H9 (cell line): ENCODE results near the gene TSPAN2. TPM values are rescaled to one million over a fixed set of nuclear protein-coding genes. Genes with fewer than 3 reads are reported as not detected.

ENCODE experiments used
- DNase-seq: peaks from one replicate; pipeline ENCODE4 v3.0.0-alpha.2; 2017
- H2AFZ ChIP-seq: one replicate; pipeline ENCODE4 v1.6.1; 2013; ENCODE audit warnings: mild to moderate bottlenecking, low read length, control low read depth, moderate library complexity
- H2AK5ac ChIP-seq: 2 replicates; pipeline ENCODE4 v1.6.1; 2013; ENCODE audit warnings: low read length, control low read depth, mixed read lengths; ENCODE audit not compliant: insufficient read length
- H2BK120ac ChIP-seq: one replicate; pipeline ENCODE4 v1.6.1; 2013; ENCODE audit warnings: low read depth, mild to moderate bottlenecking, low read length, control low read depth, inconsistent platforms; ENCODE audit not compliant: poor library complexity, severe bottlenecking
- H2BK12ac ChIP-seq: 2 replicates; pipeline ENCODE4 v1.6.1; 2013; ENCODE audit warnings: low read length, control low read depth, mixed read lengths, low read depth; ENCODE audit not compliant: insufficient read length
- H2BK15ac ChIP-seq: 2 replicates; pipeline ENCODE4 v1.6.1; 2013; ENCODE audit warnings: low read depth, low read length, control low read depth
- H2BK20ac ChIP-seq: one replicate; pipeline ENCODE4 v1.6.1; 2013; ENCODE audit warnings: low read depth, mild to moderate bottlenecking, low read length, control low read depth, inconsistent platforms; ENCODE audit not compliant: poor library complexity, severe bottlenecking
- H2BK5ac ChIP-seq: 2 replicates; pipeline ENCODE4 v1.6.1; 2013; ENCODE audit warnings: low read length, control low read depth, mixed read lengths; ENCODE audit not compliant: insufficient read length
- H3K14ac ChIP-seq: 2 replicates; pipeline ENCODE4 v1.6.1; 2013; ENCODE audit warnings: low read length, control low read depth; ENCODE audit not compliant: insufficient read depth
- H3K18ac ChIP-seq: 2 replicates; pipeline ENCODE4 v1.6.1; 2013; ENCODE audit warnings: low read depth, mild to moderate bottlenecking, mixed read lengths, low read length, control low read depth; ENCODE audit not compliant: insufficient read length
- H3K23ac ChIP-seq: 2 replicates; pipeline ENCODE4 v1.6.1; 2013; ENCODE audit warnings: low read length, control low read depth, mixed read lengths, low read depth; ENCODE audit not compliant: insufficient read length
- H3K23me2 ChIP-seq: 2 replicates; pipeline ENCODE4 v1.6.1; 2013; ENCODE audit warnings: low read depth, mild to moderate bottlenecking, mixed read lengths, low read length, control low read depth; ENCODE audit not compliant: insufficient read length, poor library complexity, severe bottlenecking
- H3K27ac ChIP-seq: 2 replicates; pipeline ENCODE4 v1.5.1; 2013; ENCODE audit warnings: low read length, control low read depth, mixed read lengths, low read depth; ENCODE audit not compliant: insufficient read length
- H3K27me3 ChIP-seq: 2 replicates; pipeline ENCODE4 v1.6.1; 2013; ENCODE audit warnings: low read length, control low read depth, inconsistent platforms; ENCODE audit not compliant: insufficient read depth
- H3K4ac ChIP-seq: 2 replicates; pipeline ENCODE4 v1.6.1; 2013; ENCODE audit warnings: low read depth, mild to moderate bottlenecking, control low read depth, inconsistent platforms, low read length, moderate library complexity
- H3K4me1 ChIP-seq: 2 replicates; pipeline ENCODE4 v1.6.1; 2013; ENCODE audit warnings: low read length, control low read depth, inconsistent platforms; ENCODE audit not compliant: insufficient read depth
- H3K4me2 ChIP-seq: 2 replicates; pipeline ENCODE4 v1.6.1; 2013; ENCODE audit warnings: low read length, control low read depth, mixed read lengths; ENCODE audit not compliant: insufficient read length, insufficient read depth
- H3K56ac ChIP-seq: 2 replicates; pipeline ENCODE4 v1.6.1; 2013; ENCODE audit warnings: low read depth, mild to moderate bottlenecking, mixed read lengths, low read length, control low read depth; ENCODE audit not compliant: insufficient read length
- H3K79me1 ChIP-seq: 2 replicates; pipeline ENCODE4 v1.6.1; 2013; ENCODE audit warnings: low read depth, mild to moderate bottlenecking, moderate library complexity, low read length, control low read depth, inconsistent platforms; ENCODE audit not compliant: insufficient read depth, poor library complexity, severe bottlenecking
- H3K79me2 ChIP-seq: 2 replicates; pipeline ENCODE4 v1.6.1; 2013; ENCODE audit warnings: low read length, control low read depth, inconsistent platforms; ENCODE audit not compliant: insufficient read depth
- H3K9ac ChIP-seq: 2 replicates; pipeline ENCODE4 v1.6.1; 2013; ENCODE audit warnings: low read length, control low read depth, mixed read lengths; ENCODE audit not compliant: insufficient read length; ENCODE audit errors: extremely low read depth
- H3K9me3 ChIP-seq: one replicate; pipeline ENCODE4 v1.6.1; 2013; ENCODE audit warnings: low read depth, low read length, inconsistent platforms; ENCODE audit not compliant: control insufficient read depth
- H3T11ph ChIP-seq: one replicate; pipeline ENCODE4 v1.6.1; 2013; ENCODE audit warnings: mild to moderate bottlenecking, low read length, control low read depth, inconsistent platforms
- H4K20me1 ChIP-seq: one replicate; pipeline ENCODE4 v1.6.1; 2013; ENCODE audit not compliant: control insufficient read depth, insufficient read length, insufficient read depth
- H4K5ac ChIP-seq: 2 replicates; pipeline ENCODE4 v1.6.1; 2013; ENCODE audit warnings: low read depth, mild to moderate bottlenecking, mixed read lengths, low read length, control low read depth; ENCODE audit not compliant: insufficient read length
- H4K8ac ChIP-seq: replicated peaks from 2 replicates; pipeline ENCODE4 v1.6.1; 2013; ENCODE audit warnings: low read length, control low read depth, mixed read lengths, low read depth; ENCODE audit not compliant: insufficient read length
- H4K91ac ChIP-seq: 2 replicates; pipeline ENCODE4 v1.6.1; 2013; ENCODE audit warnings: low read depth, mild to moderate bottlenecking, moderate library complexity, mixed read lengths, low read length, control low read depth; ENCODE audit not compliant: insufficient read length
- H3K27ac Mint-ChIP-seq, 3 experiments: 2 replicates in 2 of 3; 3 replicates in 1 of 3; pipeline ENCODE4 v1.8.0; 2020 to 2021; ENCODE audit warnings: mixed read lengths in 3 of 3, mild to moderate bottlenecking in 1 of 3, moderate library complexity in 1 of 3
- H3K27me3 Mint-ChIP-seq: 2 replicates; pipeline ENCODE4 v1.8.0; 2021; ENCODE audit warnings: low read depth, mild to moderate bottlenecking, moderate library complexity, mixed read lengths
- H3K36me3 Mint-ChIP-seq, 3 experiments: 2 replicates in 2 of 3; 3 replicates in 1 of 3; pipeline ENCODE4 v1.8.0; 2020 to 2021; ENCODE audit warnings: low read depth in 3 of 3, mixed read lengths in 3 of 3; ENCODE audit not compliant: insufficient read depth in 1 of 3
- H3K4me1 Mint-ChIP-seq, 2 experiments: 2 replicates each; pipeline ENCODE4 v1.8.0; 2020; ENCODE audit warnings: mixed read lengths in 2 of 2
- H3K4me3 Mint-ChIP-seq, 2 experiments: 2 replicates in 1 of 2; 3 replicates in 1 of 2; pipeline ENCODE4 v1.8.0; 2020 to 2021; ENCODE audit warnings: mild to moderate bottlenecking in 2 of 2, mixed read lengths in 2 of 2, moderate library complexity in 1 of 2
- H3K9me3 Mint-ChIP-seq, 2 experiments: 2 replicates in 1 of 2; 3 replicates in 1 of 2; pipeline ENCODE4 v1.8.0; 2020; ENCODE audit warnings: mild to moderate bottlenecking in 2 of 2, mixed read lengths in 2 of 2, moderate library complexity in 1 of 2
- WGBS: extraction: QIAGEN DNeasy Blood & Tissue Kit; methylation state at CpG from one replicate; pipeline ENCODE4 v1.1.7; 2013; ENCODE audit warnings: missing lambda C conversion rate, low lambda C conversion rate, mixed read lengths; ENCODE audit not compliant: insufficient read length; ENCODE audit errors: extremely low coverage; 5-methylcytosine and 5-hydroxymethylcytosine counted together
- total RNA-seq: library from RNA; stranded (reverse); gene quantifications from 2 replicates; pipeline ENCODE4 v1.2.1, GENCODE V29; 2021
- TF ChIP-seq, protein P1 (sequence below): fragments of 200-600 bp; sonication (generic); conservative IDR thresholded peaks from 3 replicates; pipeline ENCODE4 v1.8.0; 2021; ENCODE audit warnings: antibody characterized with exemption, mild to moderate bottlenecking

The TSPAN2 gene
- total RNA-seq, 1 experiment from 2014 or later = 10.8 TPM

DNA sequence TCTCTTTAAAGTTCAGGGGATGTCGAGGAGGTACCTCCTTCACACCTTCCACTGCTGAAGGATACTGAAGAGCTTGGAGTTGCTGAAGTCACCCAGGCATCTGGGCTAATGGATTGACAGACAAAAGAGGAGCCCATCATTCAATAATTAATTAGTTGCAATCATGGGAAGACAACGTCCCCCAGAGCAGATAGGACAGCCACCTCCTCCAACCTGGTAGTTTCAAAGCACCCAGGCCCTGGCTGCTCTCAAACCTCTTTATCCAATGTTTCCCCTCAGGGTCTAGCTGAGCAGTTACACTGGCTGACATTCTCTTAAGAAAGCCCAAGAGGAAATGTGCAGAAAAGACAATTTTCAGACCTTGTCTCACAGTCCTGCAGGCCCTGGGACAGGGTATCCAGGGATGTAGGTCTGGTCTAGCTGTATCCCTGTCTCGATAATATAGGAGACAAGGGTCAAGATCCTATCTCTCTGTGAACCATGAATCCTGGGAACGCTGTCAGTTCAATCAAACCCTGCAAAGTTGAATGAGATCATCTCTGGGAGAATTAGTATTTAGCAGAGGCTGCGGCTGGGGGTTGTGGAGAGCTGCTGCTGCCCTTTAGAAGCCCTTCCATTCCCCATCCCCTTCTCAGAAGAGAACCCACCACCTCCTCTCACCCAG lies 1.1 kb downstream of the TSPAN2 start:
- H3K27me3 Mint-ChIP-seq = peaks cover 17% of the 10 kb centered on the region
- Histone ChIP-seq H3K4me2 (peak overlapping the region; percentile 85), H3K9ac (no peak overlapping the region)

More for the DNA sequence above, 1.1 kb downstream of the TSPAN2 start:
- Histone ChIP-seq H3K27me3 (no peaks in the 10 kb centered on the region), H2BK12ac (no peak overlapping the region), H3K18ac (no peak overlapping the region), H2AK5ac (no peak overlapping the region), H3T11ph (no peak overlapping the region), H3K56ac (no peak overlapping the region), H3K79me2 (no peaks in the 10 kb centered on the region), H4K91ac (no peak overlapping the region), H2BK120ac (no peak overlapping the region), H3K4ac (no peak overlapping the region), H4K20me1 (no peaks in the 10 kb centered on the region), H3K79me1 (no peaks in the 10 kb centered on the region), H3K9me3 (no peaks in the 10 kb centered on the region), H3K27ac (no peak overlapping the region), H3K4me1 (0 out of 2 replicates have a peak, but pooled peaks cover 1% of the 10 kb centered on the region), H4K5ac (no peak overlapping the region), H4K8ac (no peak overlapping the region), H2BK20ac (no peak overlapping the region), H3K23ac (no peak overlapping the region), H2AFZ (no peak overlapping the region), H2BK15ac (no peak overlapping the region), H2BK5ac (no peak overlapping the region), H3K14ac (no peak overlapping the region), H3K23me2 (peaks cover 10% of the 10 kb centered on the region)
- no peaks in the 10 kb centered on the region; a peak in 1 of 5 replicates for H3K9me3 Mint-ChIP-seq
- TF ChIP-seq, protein P1, sequence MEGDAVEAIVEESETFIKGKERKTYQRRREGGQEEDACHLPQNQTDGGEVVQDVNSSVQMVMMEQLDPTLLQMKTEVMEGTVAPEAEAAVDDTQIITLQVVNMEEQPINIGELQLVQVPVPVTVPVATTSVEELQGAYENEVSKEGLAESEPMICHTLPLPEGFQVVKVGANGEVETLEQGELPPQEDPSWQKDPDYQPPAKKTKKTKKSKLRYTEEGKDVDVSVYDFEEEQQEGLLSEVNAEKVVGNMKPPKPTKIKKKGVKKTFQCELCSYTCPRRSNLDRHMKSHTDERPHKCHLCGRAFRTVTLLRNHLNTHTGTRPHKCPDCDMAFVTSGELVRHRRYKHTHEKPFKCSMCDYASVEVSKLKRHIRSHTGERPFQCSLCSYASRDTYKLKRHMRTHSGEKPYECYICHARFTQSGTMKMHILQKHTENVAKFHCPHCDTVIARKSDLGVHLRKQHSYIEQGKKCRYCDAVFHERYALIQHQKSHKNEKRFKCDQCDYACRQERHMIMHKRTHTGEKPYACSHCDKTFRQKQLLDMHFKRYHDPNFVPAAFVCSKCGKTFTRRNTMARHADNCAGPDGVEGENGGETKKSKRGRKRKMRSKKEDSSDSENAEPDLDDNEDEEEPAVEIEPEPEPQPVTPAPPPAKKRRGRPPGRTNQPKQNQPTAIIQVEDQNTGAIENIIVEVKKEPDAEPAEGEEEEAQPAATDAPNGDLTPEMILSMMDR = no peak
- no peaks in the 10 kb centered on the region; a peak in 1 of 7 replicates for H3K36me3 Mint-ChIP-seq
- H3K4me1 Mint-ChIP-seq = peaks cover 31 to 39% of the 10 kb centered on the region in 2 experiments
- no peak for DNase-seq
- no CpG with 5 or more reads among the region's 5 CpGs for WGBS
- peak overlapping the region; percentile 86 to 90 for H3K4me3 Mint-ChIP-seq
- H3K27ac Mint-ChIP-seq = peak overlapping the region in 1 of 3 experiments; percentile 44; a peak in 1 of 7 replicates
